Heart right ventricle (tissue), 16 donors: Measurements from ENCODE around the gene TXNRD2. TPM values are rescaled to one million over a fixed set of nuclear protein-coding genes. Genes with fewer than 3 reads are reported as not detected.

Experiments
- ATAC-seq, 8 donors: fragments of 200-7000 bp; cut with Tn5 transposase; one replicate each; pipeline ENCODE4 v1.9.1; 2020; ENCODE audit warnings: mild to moderate bottlenecking in 8 of 8, moderate library complexity in 8 of 8, moderate number of reproducible peaks in 1 of 8
- DNase-seq, 2 donors: peaks; one replicate each; pipeline ENCODE4 v3.0.0-alpha.2; 2020
- H3K27ac ChIP-seq, 10 donors: fragments of 200-600 bp; sonication (generic) in 2 of 10; one replicate each; pipeline versions ENCODE4 v1.5.0 to v1.8.0; 2020 to 2022; ENCODE audit warnings: mild to moderate bottlenecking in 3 of 10
- H3K27me3 ChIP-seq, 7 donors: fragments of 200-600 bp; one replicate each; pipeline ENCODE4 v1.8.0; 2021 to 2022; ENCODE audit warnings: mild to moderate bottlenecking in 2 of 7
- H3K36me3 ChIP-seq, 9 donors: fragments of 200-600 bp; sonication (generic) in 1 of 9; one replicate each; pipeline versions ENCODE4 v1.5.0 to v1.8.0; 2020 to 2022; ENCODE audit warnings: mild to moderate bottlenecking in 2 of 9
- H3K4me1 ChIP-seq, 9 donors: fragments of 200-600 bp; sonication (generic) in 1 of 9; one replicate each; pipeline versions ENCODE4 v1.5.0 to v1.8.0; 2020 to 2022; ENCODE audit warnings: mild to moderate bottlenecking in 4 of 9
- H3K4me3 ChIP-seq, 10 donors: fragments of 200-600 bp; sonication (generic) in 2 of 10; one replicate each; pipeline versions ENCODE4 v1.5.0 to v1.8.0; 2020 to 2022; ENCODE audit warnings: mild to moderate bottlenecking in 7 of 10, moderate library complexity in 2 of 10
- H3K9me3 ChIP-seq, 11 donors: fragments of 200-600 bp in 10 of 11; sonication (generic) in 2 of 11; one replicate each; pipeline versions ENCODE4 v1.5.0 to v1.8.0; 2013 to 2022; ENCODE audit warnings: mild to moderate bottlenecking in 2 of 11, control low read depth in 1 of 11, moderate library complexity in 1 of 11
- WGBS, 2 donors: extraction: QIAGEN DNeasy Blood & Tissue Kit; methylation state at CpG; one replicate each; pipeline ENCODE4 v1.1.7; 2013; ENCODE audit warnings: inconsistent platforms in 1 of 2; 5-methylcytosine and 5-hydroxymethylcytosine counted together
- intact Hi-C, 10 donors: fragments of 100-400 bp; cut with DNase I; formaldehyde crosslinking; loops; one replicate each; pipeline versions ENCODE4 v1.11.1 to v1.14.2; 2022
- microRNA-seq, 2 donors: library from miRNA; unstranded; fragments of <30 nt; microRNA quantifications; one replicate each; pipeline ENCODE4 v1.2.0, GENCODE V29; 2021
- polyA plus RNA-seq, 2 donors: library from polyadenylated mRNA; stranded (reverse); fragments of 200-250 nt; gene quantifications; one replicate each; pipeline ENCODE4 v1.2.3, GENCODE V29; 2013
- total RNA-seq, 10 donors: library from RNA; stranded (reverse); fragmentation: NEBNext Ultra II Directional in 3 of 10; extraction: Animal tissue kit (Norgen Biotek cat#: 25700) in 3 of 10; gene quantifications; one replicate each; pipeline versions ENCODE4 v1.2.1 to v1.2.4, GENCODE V29; 2021 to 2023
- TF ChIP-seq, protein P1 (sequence below), 9 donors: fragments of 200-600 bp; sonication (generic) in 2 of 9; IDR thresholded peaks; one replicate each; pipeline versions ENCODE4 v1.5.0 to v1.8.0; 2021 to 2022; ENCODE audit warnings: antibody characterized with exemption in 9 of 9, mild to moderate bottlenecking in 5 of 9, moderate library complexity in 1 of 9
- donor health status: Arrhythmogenic right ventricular cardiomyopathy.
- donor health status: ischemic (EF 13 %, LVEDD 7.1; RV severe dilation, severe dysfunction).
- donor health status: healthy with polysubstance abuse.
- donor health status: DM: no; HTN: yes; CAD: no.
- donor health status: DM: no; HTN: no; CAD: no.
- donor health status: ischemic (EF 25% LVEDD 6.9; RV normal size, moderate dysfunction).
- donor health status: ischemic (EF 25% LVEDD 5.7; RV mildly dilated, moderate dysfunction).
- donor health status: healthy.
- donor health status: DM: yes; HTN: yes; CAD: no.
- donor health status: Ischemic cardiomyopathy.
- donor health status: ischemic (EF 35%, LVEDD 5.7; RV mildly dilated, moderate dysfunction).
- donor health status: nonischemic (EF 11% LVEDD 7.7; RV severe dilation, severe dysfunction).
- donor health status: DM: yes; HTN: yes; CAD: no.
- donor health status: PGD.
- donor health status: ischemic (EF 29% LVEDD 5.4; RV normal size, mild dysfunction).
- donor health status: nonischemic (EF 23%, LVEDD 6.1; RV moderate dilation, normal function).

The TXNRD2 gene
- total and polyA plus RNA-seq, 12 donors: 25.8 to 103 (median 35.0) TPM

DNA sequence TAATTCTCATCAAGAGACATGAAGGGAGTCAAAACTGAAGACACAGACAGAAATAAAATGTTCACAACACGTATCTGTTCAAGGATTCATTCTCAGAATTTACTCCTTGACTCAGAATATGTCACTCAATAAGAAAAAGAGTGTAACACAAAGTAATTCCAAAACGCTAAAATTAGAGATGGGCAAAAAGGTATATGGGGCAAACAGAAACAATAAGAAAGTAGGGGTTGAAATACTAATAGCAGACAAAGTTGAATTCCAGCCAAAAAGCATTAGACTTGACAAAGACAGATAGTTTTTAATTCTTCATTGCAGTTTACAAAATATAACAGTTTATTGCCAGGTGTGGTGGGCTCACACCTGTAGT lies 113.6 kb downstream of the TXNRD2 start:
- TF ChIP-seq, protein P1, sequence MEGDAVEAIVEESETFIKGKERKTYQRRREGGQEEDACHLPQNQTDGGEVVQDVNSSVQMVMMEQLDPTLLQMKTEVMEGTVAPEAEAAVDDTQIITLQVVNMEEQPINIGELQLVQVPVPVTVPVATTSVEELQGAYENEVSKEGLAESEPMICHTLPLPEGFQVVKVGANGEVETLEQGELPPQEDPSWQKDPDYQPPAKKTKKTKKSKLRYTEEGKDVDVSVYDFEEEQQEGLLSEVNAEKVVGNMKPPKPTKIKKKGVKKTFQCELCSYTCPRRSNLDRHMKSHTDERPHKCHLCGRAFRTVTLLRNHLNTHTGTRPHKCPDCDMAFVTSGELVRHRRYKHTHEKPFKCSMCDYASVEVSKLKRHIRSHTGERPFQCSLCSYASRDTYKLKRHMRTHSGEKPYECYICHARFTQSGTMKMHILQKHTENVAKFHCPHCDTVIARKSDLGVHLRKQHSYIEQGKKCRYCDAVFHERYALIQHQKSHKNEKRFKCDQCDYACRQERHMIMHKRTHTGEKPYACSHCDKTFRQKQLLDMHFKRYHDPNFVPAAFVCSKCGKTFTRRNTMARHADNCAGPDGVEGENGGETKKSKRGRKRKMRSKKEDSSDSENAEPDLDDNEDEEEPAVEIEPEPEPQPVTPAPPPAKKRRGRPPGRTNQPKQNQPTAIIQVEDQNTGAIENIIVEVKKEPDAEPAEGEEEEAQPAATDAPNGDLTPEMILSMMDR (IDR thresholded peaks at IDR 0.05): no peak
- H3K4me3 ChIP-seq: no peak overlapping the region
- ATAC-seq (no peak), DNase-seq (no peak)
- H3K4me1 ChIP-seq: no peaks in the 10 kb centered on the region
- intact Hi-C loops: no loop called here
- 92 to 95% methylated on average over 2 of the region's 2 CpGs for WGBS, 2 donors
- no peaks in the 10 kb centered on the region for H3K9me3 ChIP-seq
- no peaks in the 10 kb centered on the region for H3K36me3 ChIP-seq
- H3K27ac ChIP-seq: no peak overlapping the region
- H3K27me3 ChIP-seq: no peaks in the 10 kb centered on the region

DNA sequence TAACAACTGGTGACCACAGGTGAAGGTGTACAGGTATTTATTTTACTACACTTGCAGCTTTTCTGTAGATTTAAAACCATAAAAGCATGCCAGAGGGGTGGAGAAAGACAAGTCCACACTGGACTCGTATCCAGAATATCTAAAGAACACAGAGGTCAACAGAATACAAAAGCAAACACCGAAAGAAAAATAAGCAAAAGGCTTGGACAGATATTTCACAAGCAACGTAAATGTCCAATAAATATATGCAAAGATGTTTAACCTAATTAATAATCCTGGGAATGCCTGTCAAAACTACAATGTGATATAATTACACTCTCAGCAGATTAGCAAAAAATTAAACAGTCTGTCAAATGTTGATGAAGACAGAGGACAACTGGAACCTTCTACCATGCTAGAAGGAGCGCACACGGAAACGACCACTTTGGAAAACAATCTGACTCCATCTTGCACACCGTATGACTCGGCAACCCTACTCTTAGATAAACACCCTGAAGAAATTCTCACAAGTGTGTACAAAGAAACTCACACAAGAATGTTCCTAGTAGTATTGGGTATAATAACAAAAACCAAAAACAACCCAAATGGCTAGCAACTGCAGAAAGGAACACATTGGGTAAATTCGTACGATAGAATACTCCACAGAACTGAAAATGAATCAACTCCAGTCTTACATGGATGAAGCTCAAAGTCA lies 114.1 kb downstream of the TXNRD2 start:
- Histone ChIP-seq H3K4me1 (no peaks in the 10 kb centered on the region), H3K4me3 (no peak overlapping the region), H3K36me3 (no peaks in the 10 kb centered on the region), H3K27me3 (no peaks in the 10 kb centered on the region), H3K9me3 (no peaks in the 10 kb centered on the region), H3K27ac (no peak overlapping the region)
- TF ChIP-seq, protein P1 (IDR thresholded peaks at IDR 0.05): no peak
- WGBS, 2 donors: 85 to 91% methylated on average over 10 of the region's 10 CpGs
- ATAC-seq (no peak), DNase-seq (no peak)
- intact Hi-C loops: no loop called here

DNA sequence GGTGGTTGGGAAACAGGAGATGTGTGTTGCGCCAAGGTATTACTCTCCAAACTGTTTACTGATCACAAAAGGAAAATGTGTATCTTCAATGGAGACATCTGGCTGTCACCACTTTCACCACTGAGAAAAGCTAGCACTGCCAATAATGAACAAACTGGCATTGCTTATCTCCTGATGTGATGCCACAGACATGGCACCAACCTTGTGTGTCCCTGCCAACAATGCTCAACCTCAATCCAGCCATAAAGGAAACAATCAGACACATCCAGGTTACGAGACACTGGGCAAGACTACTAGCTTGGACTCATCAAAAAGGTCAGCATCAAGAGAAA lies 115.0 kb downstream of the TXNRD2 start:
- DNase-seq (no peak), ATAC-seq (no peak)
- H3K4me3 ChIP-seq: no peak overlapping the region
- no peaks in the 10 kb centered on the region for H3K36me3 ChIP-seq
- no peaks in the 10 kb centered on the region for H3K9me3 ChIP-seq
- no peaks in the 10 kb centered on the region for H3K27me3 ChIP-seq
- TF ChIP-seq, protein P1 (IDR thresholded peaks at IDR 0.05): no peak
- intact Hi-C loops: no loop called here
- 44 to 94% methylated on average over 2 of the region's 2 CpGs for WGBS, 2 donors
- no peak overlapping the region for H3K27ac ChIP-seq
- no peaks in the 10 kb centered on the region for H3K4me1 ChIP-seq

DNA sequence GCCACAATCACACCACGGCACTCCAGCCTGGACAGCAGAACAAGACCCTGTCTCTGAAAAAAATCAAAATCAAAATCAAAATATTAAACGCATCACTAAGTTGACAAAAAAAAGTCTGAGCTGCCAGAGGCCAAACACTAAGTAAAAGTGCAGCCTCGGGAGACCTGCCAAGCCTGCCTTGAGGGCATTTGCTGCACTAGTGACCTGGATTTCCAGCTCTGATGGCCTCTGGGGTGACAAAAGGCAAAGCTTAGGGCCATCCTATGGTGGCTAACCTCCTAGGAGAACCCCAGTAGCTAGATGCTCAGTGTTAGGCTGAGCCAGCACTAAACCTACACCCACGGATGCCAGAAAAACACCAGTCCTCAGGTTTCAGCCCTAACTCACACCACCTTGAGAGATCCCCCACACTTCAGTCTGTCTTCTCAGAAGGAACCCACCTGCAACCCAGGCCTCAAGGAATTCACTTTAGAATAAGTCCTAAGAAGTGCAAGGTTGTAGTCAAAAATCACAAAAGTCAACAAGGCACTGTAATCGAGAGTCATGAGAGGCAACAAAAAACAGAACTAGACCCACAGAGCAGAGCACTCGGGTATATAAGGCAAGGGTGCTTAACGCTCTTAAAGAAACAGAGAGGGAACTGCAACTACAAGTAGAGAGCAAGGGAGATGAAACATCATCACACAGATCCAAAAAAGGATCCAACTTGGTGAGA lies 115.6 kb downstream of the TXNRD2 start:
- no peak overlapping the region for H3K4me3 ChIP-seq
- H3K9me3 ChIP-seq: no peaks in the 10 kb centered on the region
- no peak overlapping the region for H3K27ac ChIP-seq
- H3K27me3 ChIP-seq: no peaks in the 10 kb centered on the region
- intact Hi-C loops: no loop called here
- WGBS, 2 donors: 93 to 96% methylated on average over 7 of the region's 7 CpGs
- no peaks in the 10 kb centered on the region for H3K4me1 ChIP-seq
- ATAC-seq: no peak
- TF ChIP-seq, protein P1 (IDR thresholded peaks at IDR 0.05): no peak
- H3K36me3 ChIP-seq: no peaks in the 10 kb centered on the region
- DNase-seq: no peak

Small RNA genes within 50 kb of the gene (microRNA-seq; reads per million reads assigned to microRNA genes)
- 0 reads per million in 2 donors for gene MIR4761

Other genes with a start within 250 kb of the TXNRD2 start
- 100 to 1,000 TPM in 8 of 10 donors, 10 to 100 TPM in 2; 60.9 to 218 (median 144) TPM for gene SEPTIN5, start 227.3 kb downstream of the TXNRD2 start, total RNA-seq
- 100 to 1,000 TPM in 1 of 2 donors, 10 to 100 TPM in 1; 56.5 to 104 TPM for gene SEPTIN5, start 227.3 kb downstream of the TXNRD2 start, polyA plus RNA-seq
- 10 to 100 TPM in 1 of 10 donors, 1 to 10 TPM in 3, not detected in 6; 5.3 to 13.4 (median 6.4) TPM for gene GP1BB, start 218.3 kb downstream of the TXNRD2 start, total RNA-seq
- 10 to 100 TPM; 12.4 to 56.1 TPM for gene GP1BB, start 218.3 kb downstream of the TXNRD2 start, polyA plus RNA-seq
- gene TBX1, start 181.0 kb downstream of the TXNRD2 start, total RNA-seq: 1 to 10 TPM in 5 of 10 donors, under 1 TPM in 5; 0.53 to 1.8 (median 1.0) TPM
- gene TBX1, start 181.0 kb downstream of the TXNRD2 start, polyA plus RNA-seq: 1 to 10 TPM in 1 of 2 donors, under 1 TPM in 1; 0.61 to 1.0 TPM
- gene GNB1L, start 86.9 kb downstream of the TXNRD2 start, total RNA-seq: 1 to 10 TPM in 8 of 10 donors, under 1 TPM in 2; 0.76 to 3.6 (median 1.8) TPM
- gene GNB1L, start 86.9 kb downstream of the TXNRD2 start, polyA plus RNA-seq: 1 to 10 TPM; 2.0 to 9.3 TPM
- gene RTL10, start 86.9 kb downstream of the TXNRD2 start, total RNA-seq: 10 to 100 TPM in 2 of 10 donors, 1 to 10 TPM in 8; 5.3 to 12.0 (median 7.2) TPM
- 1 to 10 TPM; 4.0 to 6.5 TPM for gene RTL10, start 86.9 kb downstream of the TXNRD2 start, polyA plus RNA-seq
- 100 to 1,000 TPM in 5 of 10 donors, 10 to 100 TPM in 5; 72.5 to 128 (median 101) TPM for gene COMT, start within 50 bp of the TXNRD2 start, total RNA-seq
- gene COMT, start within 50 bp of the TXNRD2 start, polyA plus RNA-seq: 100 to 1,000 TPM in 1 of 2 donors, 10 to 100 TPM in 1; 42.9 to 273 TPM
- 10 to 100 TPM; 22.2 to 53.5 (median 32.1) TPM for gene ARVCF, start 75.0 kb upstream of the TXNRD2 start, total RNA-seq
- gene ARVCF, start 75.0 kb upstream of the TXNRD2 start, polyA plus RNA-seq: 10 to 100 TPM; 26.8 to 58.9 TPM
- gene TANGO2, start 79.3 kb upstream of the TXNRD2 start, total RNA-seq: 100 to 1,000 TPM in 3 of 10 donors, 10 to 100 TPM in 7; 51.6 to 139 (median 94.2) TPM
- gene TANGO2, start 79.3 kb upstream of the TXNRD2 start, polyA plus RNA-seq: 10 to 100 TPM; 34.1 to 65.8 TPM
- 10 to 100 TPM; 11.4 to 20.0 (median 14.0) TPM for gene DGCR8, start 138.4 kb upstream of the TXNRD2 start, total RNA-seq
- 10 to 100 TPM in 1 of 2 donors, 1 to 10 TPM in 1; 8.3 to 26.3 TPM for gene DGCR8, start 138.4 kb upstream of the TXNRD2 start, polyA plus RNA-seq
- gene RANBP1, start 174.3 kb upstream of the TXNRD2 start, total RNA-seq: 10 to 100 TPM; 31.8 to 55.8 (median 38.1) TPM
- 10 to 100 TPM; 39.4 to 71.7 TPM for gene RANBP1, start 174.3 kb upstream of the TXNRD2 start, polyA plus RNA-seq
- gene TRMT2A, start 175.4 kb upstream of the TXNRD2 start, total RNA-seq: 10 to 100 TPM; 18.4 to 29.6 (median 25.8) TPM
- gene TRMT2A, start 175.4 kb upstream of the TXNRD2 start, polyA plus RNA-seq: 10 to 100 TPM; 24.6 to 58.2 TPM
- 10 to 100 TPM; 32.5 to 51.7 (median 37.5) TPM for gene ZDHHC8, start 190.0 kb upstream of the TXNRD2 start, total RNA-seq
- 10 to 100 TPM; 23.2 to 39.4 TPM for gene ZDHHC8, start 190.0 kb upstream of the TXNRD2 start, polyA plus RNA-seq
- 1 to 10 TPM in 1 of 10 donors, under 1 TPM in 6, not detected in 3; 0.15 to 1.1 (median 0.50) TPM for gene CCDC188, start 209.2 kb upstream of the TXNRD2 start, total RNA-seq
- 1 to 10 TPM in 1 of 2 donors, under 1 TPM in 1; 0.51 to 2.3 TPM for gene CCDC188, start 209.2 kb upstream of the TXNRD2 start, polyA plus RNA-seq